Measurements from ENCODE around the gene PLPPR1. TPM values are rescaled to one million over a fixed set of nuclear protein-coding genes. Genes with fewer than 3 reads are reported as not detected.

Gene PLPPR1
- total RNA-seq, 1 experiment from 2014 or later, result 2.4 TPM

GRCh38 chr9:101271102-101271501 lies 242.6 kb downstream of the PLPPR1 start:
- Mint-ChIP-seq H3K9me3 (no peaks in the 10 kb centered on the region), H3K36me3 (ENCODE audit: insufficient read depth in 1 of 3, low read depth in 3 of 3) (no peaks in the 10 kb centered on the region), H3K4me1 (peaks cover 27 to 31% of the 10 kb centered on the region in 2 experiments), H3K27ac (no peak overlapping the region), H3K27me3 (ENCODE audit: low read depth) (no peaks in the 10 kb centered on the region), H3K4me3 (no peak overlapping the region)
- no peak overlapping the region for H2BK12ac ChIP-seq (ENCODE audit: insufficient read length, low read depth, low read length)
- H3K9ac ChIP-seq (ENCODE audit: extremely low read depth, insufficient read length, low read length), result no peak overlapping the region
- no peak overlapping the region for H2BK20ac ChIP-seq (ENCODE audit: low read depth, low read length, poor library complexity, severe bottlenecking)
- no peak overlapping the region for H3K18ac ChIP-seq (ENCODE audit: insufficient read length, low read depth, low read length)
- no peak overlapping the region for H3T11ph ChIP-seq (ENCODE audit: low read length)
- H3K79me2 ChIP-seq (ENCODE audit: insufficient read depth, low read length), result no peaks in the 10 kb centered on the region
- no peaks in the 10 kb centered on the region for H3K23me2 ChIP-seq (ENCODE audit: insufficient read length, low read depth, low read length, poor library complexity, severe bottlenecking)
- no peak overlapping the region for H2AFZ ChIP-seq (ENCODE audit: low read length)
- H2BK5ac ChIP-seq (ENCODE audit: insufficient read length, low read length), result no peak overlapping the region
- H3K14ac ChIP-seq (ENCODE audit: insufficient read depth, low read length), result no peak overlapping the region
- TF ChIP-seq, protein P1, sequence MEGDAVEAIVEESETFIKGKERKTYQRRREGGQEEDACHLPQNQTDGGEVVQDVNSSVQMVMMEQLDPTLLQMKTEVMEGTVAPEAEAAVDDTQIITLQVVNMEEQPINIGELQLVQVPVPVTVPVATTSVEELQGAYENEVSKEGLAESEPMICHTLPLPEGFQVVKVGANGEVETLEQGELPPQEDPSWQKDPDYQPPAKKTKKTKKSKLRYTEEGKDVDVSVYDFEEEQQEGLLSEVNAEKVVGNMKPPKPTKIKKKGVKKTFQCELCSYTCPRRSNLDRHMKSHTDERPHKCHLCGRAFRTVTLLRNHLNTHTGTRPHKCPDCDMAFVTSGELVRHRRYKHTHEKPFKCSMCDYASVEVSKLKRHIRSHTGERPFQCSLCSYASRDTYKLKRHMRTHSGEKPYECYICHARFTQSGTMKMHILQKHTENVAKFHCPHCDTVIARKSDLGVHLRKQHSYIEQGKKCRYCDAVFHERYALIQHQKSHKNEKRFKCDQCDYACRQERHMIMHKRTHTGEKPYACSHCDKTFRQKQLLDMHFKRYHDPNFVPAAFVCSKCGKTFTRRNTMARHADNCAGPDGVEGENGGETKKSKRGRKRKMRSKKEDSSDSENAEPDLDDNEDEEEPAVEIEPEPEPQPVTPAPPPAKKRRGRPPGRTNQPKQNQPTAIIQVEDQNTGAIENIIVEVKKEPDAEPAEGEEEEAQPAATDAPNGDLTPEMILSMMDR (conservative IDR thresholded peaks at IDR 0.05), result no peak
- no CpG with 5 or more reads among the region's 3 CpGs for WGBS (ENCODE audit: extremely low coverage, insufficient read length, low lambda C conversion rate)
- H3K27ac ChIP-seq (ENCODE audit: insufficient read length, low read depth, low read length), result no peak overlapping the region
- H3K4ac ChIP-seq (ENCODE audit: low read depth, low read length), result no peak overlapping the region
- no peak overlapping the region for H3K4me2 ChIP-seq (ENCODE audit: insufficient read depth, insufficient read length, low read length)
- no peak overlapping the region for H4K91ac ChIP-seq (ENCODE audit: insufficient read length, low read depth, low read length)
- no peaks in the 10 kb centered on the region for H3K79me1 ChIP-seq (ENCODE audit: insufficient read depth, low read depth, low read length, poor library complexity, severe bottlenecking)
- no peak overlapping the region for H3K56ac ChIP-seq (ENCODE audit: insufficient read length, low read depth, low read length)
- no peak overlapping the region for H2BK15ac ChIP-seq (ENCODE audit: low read depth, low read length)
- peaks cover 8% of the 10 kb centered on the region; the same call in 1 of the 2 replicates for H3K4me1 ChIP-seq (ENCODE audit: insufficient read depth, low read length)
- H2BK120ac ChIP-seq (ENCODE audit: low read depth, low read length, poor library complexity, severe bottlenecking), result no peak overlapping the region
- DNase-seq, result no peak
- H3K23ac ChIP-seq (ENCODE audit: insufficient read length, low read depth, low read length), result no peak overlapping the region
- H3K9me3 ChIP-seq (ENCODE audit: control insufficient read depth, low read depth, low read length), result no peaks in the 10 kb centered on the region
- no peak overlapping the region for H4K5ac ChIP-seq (ENCODE audit: insufficient read length, low read depth, low read length)
- no peak overlapping the region for H4K8ac ChIP-seq (replicated peaks; ENCODE audit: insufficient read length, low read depth, low read length)
- no peak overlapping the region for H2AK5ac ChIP-seq (ENCODE audit: insufficient read length, low read length)
- no peaks in the 10 kb centered on the region for H4K20me1 ChIP-seq (ENCODE audit: control insufficient read depth, insufficient read depth, insufficient read length)
- no peaks in the 10 kb centered on the region for H3K27me3 ChIP-seq (ENCODE audit: insufficient read depth, low read length)
